OCI-M1 (cell line): ENCODE measurements around the gene ZSCAN4.

Source experiments
- DNase-seq: peaks from one replicate; lab custom pipeline; 2025; lab: John Stamatoyannopoulos, UW

Gene ZSCAN4

GRCh38 chr19:57668635-57669034 lies at the start of gene ZSCAN4:
TSS of gene ZSCAN4 (plus strand) at chr19:57668935. CDS start at chr19:57676146, 7,211 bp downstream.
- DNase-seq = no peak

- peak; percentile 34 for DNase-seq
Measured at GRCh38 chr19:57620673-57621348, 47.9 kb upstream of the ZSCAN4 start.

- DNase-seq = no peak
Measured at GRCh38 chr19:57623091-57623490, 45.6 kb upstream of the ZSCAN4 start.

- peak; percentile 98 for DNase-seq
Measured at GRCh38 chr19:57632987-57633831, 35.5 kb upstream of the ZSCAN4 start, which contains the start of gene ZNF211. TSS of gene ZNF211 (plus strand) at chr19:57633168. CDS start at chr19:57633347, 179 bp downstream.

GRCh38 chr19:57633832-57634131 lies 35.0 kb upstream of the ZSCAN4 start:
- no peak for DNase-seq

- DNase-seq = no peak
Measured at GRCh38 chr19:57637379-57637778, 31.4 kb upstream of the ZSCAN4 start.

GRCh38 chr19:57641715-57642234 lies 27.0 kb upstream of the ZSCAN4 start:
- DNase-seq = no peak

- DNase-seq = no peak
Measured at GRCh38 chr19:57642396-57643046, 26.2 kb upstream of the ZSCAN4 start.

GRCh38 chr19:57643734-57644133 lies 25.0 kb upstream of the ZSCAN4 start:
- DNase-seq = no peak

- peak; percentile 24 for DNase-seq
Measured at GRCh38 chr19:57648331-57649003, 20.3 kb upstream of the ZSCAN4 start.

- DNase-seq = no peak
Measured at GRCh38 chr19:57651654-57651996, 17.1 kb upstream of the ZSCAN4 start.

GRCh38 chr19:57653689-57654088 lies 15.0 kb upstream of the ZSCAN4 start:
- no peak for DNase-seq

GRCh38 chr19:57655443-57655842 lies 13.3 kb upstream of the ZSCAN4 start:
- no peak for DNase-seq

- no peak for DNase-seq
Measured at GRCh38 chr19:57656346-57656745, 12.4 kb upstream of the ZSCAN4 start.

GRCh38 chr19:57664269-57665127 lies 4.2 kb upstream of the ZSCAN4 start:
- peak; percentile 55 for DNase-seq

- DNase-seq = no peak
Measured at GRCh38 chr19:57665261-57665806, 3.4 kb upstream of the ZSCAN4 start.

- DNase-seq = no peak
Measured at GRCh38 chr19:57667228-57667627, 1.5 kb upstream of the ZSCAN4 start.

GRCh38 chr19:57671124-57671895 lies 2.6 kb downstream of the ZSCAN4 start:
- DNase-seq = no peak

GRCh38 chr19:57672466-57672865 lies 3.7 kb downstream of the ZSCAN4 start:
- DNase-seq = no peak

- no peak for DNase-seq
Measured at GRCh38 chr19:57675881-57676280, 7.1 kb downstream of the ZSCAN4 start.
